IMR-90 (cell line): ENCODE results near the gene CFAP45. TPM values are rescaled to one million over a fixed set of nuclear protein-coding genes. Genes with fewer than 3 reads are reported as not detected.

Experiments
- ATAC-seq: fragments of 200-7000 bp; cut with Tn5 transposase; 2 replicates; pipeline ENCODE4 v1.9.1; 2020; ENCODE audit warnings: low read depth, mild to moderate bottlenecking, moderate library complexity
- BruUV-seq: library from RNA; stranded (reverse); fragments of 400-500 nt; replicated peaks from 2 replicates; lab custom pipeline; 2021; lab: Mats Ljungman, UMichigan
- CTCF ChIA-PET: fragments of 300-600 bp; formaldehyde crosslinking; extraction: SDS; loops from one replicate; lab custom pipeline; 2021; ENCODE audit warnings: antibody characterized with exemption; lab: Yijun Ruan, JAX
- POLR2A ChIA-PET: fragments of 300-600 bp; sonication (Branson Sonifier 250); formaldehyde crosslinking; loops from one replicate; lab custom pipeline; 2022; ENCODE audit warnings: antibody characterized with exemption; ENCODE audit not compliant: unreplicated experiment; lab: Charles Lee
- DNase-seq: peaks from one replicate; pipeline ENCODE4 v3.0.0; 2013
- H2AFZ ChIP-seq: replicated peaks from 2 replicates; pipeline ENCODE3; 2013; ENCODE audit warnings: low read length, mild to moderate bottlenecking; ENCODE audit not compliant: poor library complexity
- H2AK5ac ChIP-seq: 2 replicates; pipeline ENCODE4 v1.6.1; 2013; ENCODE audit warnings: low read depth, low read length, inconsistent platforms
- H2AK9ac ChIP-seq: replicated peaks from 2 replicates; pipeline ENCODE3; 2013; ENCODE audit warnings: mild to moderate bottlenecking, low read depth, low read length, moderate library complexity; ENCODE audit not compliant: poor library complexity
- H2BK120ac ChIP-seq: 2 replicates; pipeline ENCODE4 v1.6.1; 2013; ENCODE audit warnings: low read depth, low read length, inconsistent platforms
- H2BK15ac ChIP-seq: 3 replicates; pipeline ENCODE4 v1.6.1; 2013; ENCODE audit warnings: low read depth, low read length, inconsistent platforms
- H2BK20ac ChIP-seq: 2 replicates; pipeline ENCODE4 v1.6.1; 2013; ENCODE audit warnings: low read depth, mild to moderate bottlenecking, inconsistent platforms, low read length, moderate library complexity
- H2BK5ac ChIP-seq: 2 replicates; pipeline ENCODE4 v1.6.1; 2013; ENCODE audit warnings: mild to moderate bottlenecking, low read depth, low read length, inconsistent platforms; ENCODE audit not compliant: poor library complexity, severe bottlenecking
- H3K14ac ChIP-seq: replicated peaks from 2 replicates; pipeline ENCODE4 v1.6.1; 2013; ENCODE audit warnings: low read depth, low read length, inconsistent platforms
- H3K18ac ChIP-seq: 2 replicates; pipeline ENCODE4 v1.6.1; 2013; ENCODE audit warnings: low read depth, low read length, control low read depth
- H3K23ac ChIP-seq: 2 replicates; pipeline ENCODE4 v1.6.1; 2013; ENCODE audit warnings: low read depth, low read length, inconsistent platforms
- H3K27ac ChIP-seq: 2 replicates; pipeline ENCODE4 v1.5.1; 2013; ENCODE audit warnings: mild to moderate bottlenecking, control low read depth, low read length; ENCODE audit not compliant: insufficient read depth
- H3K27me3 ChIP-seq: 2 replicates; pipeline ENCODE4 v1.6.1; 2013; ENCODE audit warnings: low read length; ENCODE audit not compliant: control insufficient read depth, insufficient read depth
- H3K36me3 ChIP-seq: 2 replicates; pipeline ENCODE4 v1.6.1; 2013; ENCODE audit warnings: low read length, mixed read lengths; ENCODE audit not compliant: control insufficient read depth, insufficient read depth
- H3K4ac ChIP-seq: 2 replicates; pipeline ENCODE4 v1.6.1; 2013; ENCODE audit warnings: low read depth, low read length, inconsistent platforms
- H3K4me1 ChIP-seq: 2 replicates; pipeline ENCODE4 v1.6.1; 2013; ENCODE audit warnings: low read length, mixed read lengths; ENCODE audit not compliant: control insufficient read depth, insufficient read depth
- H3K4me2 ChIP-seq: 2 replicates; pipeline ENCODE4 v1.6.1; 2013; ENCODE audit warnings: low read depth, mild to moderate bottlenecking, control low read depth, low read length, moderate library complexity
- H3K4me3 ChIP-seq: 2 replicates; pipeline ENCODE4 v1.5.1; 2013; ENCODE audit warnings: low read depth, mild to moderate bottlenecking, control low read depth, low read length, moderate library complexity; ENCODE audit not compliant: insufficient read depth
- H3K56ac ChIP-seq: 2 replicates; pipeline ENCODE4 v1.6.1; 2013; ENCODE audit warnings: low read length, inconsistent platforms; ENCODE audit not compliant: insufficient read depth; ENCODE audit errors: extremely low read depth
- H3K79me1 ChIP-seq, 2 experiments: 2 replicates each; pipeline ENCODE4 v1.6.1; 2013; ENCODE audit warnings: low read length in 2 of 2, inconsistent platforms in 1 of 2, low read depth in 1 of 2
- H3K9ac ChIP-seq: 2 replicates; pipeline ENCODE4 v1.6.1; 2013; ENCODE audit warnings: low read depth, low read length, control low read depth
- H3K9me1 ChIP-seq: 2 replicates; pipeline ENCODE4 v1.6.1; 2013; ENCODE audit warnings: low read length, inconsistent platforms; ENCODE audit not compliant: insufficient read depth
- H3K9me3 ChIP-seq: 2 replicates; pipeline ENCODE4 v1.6.1; 2013; ENCODE audit warnings: low read length; ENCODE audit not compliant: control insufficient read depth, insufficient read depth
- H4K20me1 ChIP-seq: 2 replicates; pipeline ENCODE4 v1.6.1; 2013; ENCODE audit warnings: low read length, inconsistent platforms; ENCODE audit not compliant: insufficient read depth
- H4K5ac ChIP-seq: 2 replicates; pipeline ENCODE4 v1.6.1; 2013; ENCODE audit warnings: mild to moderate bottlenecking, low read depth, low read length, control low read depth
- H4K8ac ChIP-seq, 2 experiments: 2 replicates each; pipeline ENCODE4 v1.6.1; 2013; ENCODE audit warnings: low read depth in 2 of 2, low read length in 2 of 2, control low read depth in 1 of 2, inconsistent platforms in 1 of 2
- H4K91ac ChIP-seq: 2 replicates; pipeline ENCODE4 v1.6.1; 2013; ENCODE audit warnings: low read depth, low read length, inconsistent platforms; ENCODE audit not compliant: insufficient read depth
- BHLHE40 ChIP-seq: fragments of 150-350 bp; IDR thresholded peaks from 2 replicates; pipeline ENCODE4 v1.6.1; 2016; ENCODE audit warnings: mild to moderate bottlenecking, low read depth, low read length
- CEBPB ChIP-seq: IDR thresholded peaks from 2 replicates; pipeline ENCODE4 v1.6.1; 2012; ENCODE audit warnings: low read depth, low read length, improper control_type of control experiment
- ELK1 ChIP-seq: fragments of 150-350 bp; IDR thresholded peaks from 2 replicates; pipeline ENCODE4 v1.6.1; 2016; ENCODE audit warnings: low read depth, mild to moderate bottlenecking, low read length, moderate library complexity, borderline replicate concordance
- MAFK ChIP-seq: IDR thresholded peaks from 2 replicates; pipeline ENCODE4 v1.6.1; 2012; ENCODE audit warnings: low read depth, low read length, improper control_type of control experiment
- MAZ ChIP-seq: IDR thresholded peaks from 2 replicates; pipeline ENCODE4 v1.6.1; 2012; ENCODE audit warnings: low read depth, mild to moderate bottlenecking, low read length, improper control_type of control experiment, moderate library complexity, borderline replicate concordance
- NFE2L2 ChIP-seq: fragments of 150-350 bp; IDR thresholded peaks from 2 replicates; pipeline ENCODE4 v1.6.1; 2016; ENCODE audit warnings: low read depth, mild to moderate bottlenecking, low read length
- SMC3 ChIP-seq: fragments of 150-350 bp; IDR thresholded peaks from 2 replicates; pipeline ENCODE4 v1.6.1; 2016; ENCODE audit warnings: low read depth, mild to moderate bottlenecking, antibody characterized with exemption, low read length, moderate library complexity
- WGBS, 2 experiments: methylation state at CpG; one replicate each; pipeline versions ENCODE4 v1.1.5 to v1.1.7; 2013; ENCODE audit warnings: missing lambda C conversion rate in 2 of 2; ENCODE audit not compliant: insufficient read length in 1 of 2; ENCODE audit errors: extremely low coverage in 2 of 2; 5-methylcytosine and 5-hydroxymethylcytosine counted together
- dilution Hi-C: fragments of 300-500 bp; cut with HindIII; formaldehyde crosslinking; loops from one replicate; pipeline ENCODE4 v1.14.3; 2018; ENCODE audit warnings: low sequenced_read_pairs; ENCODE audit not compliant: unreplicated experiment
- in situ Hi-C: fragments of 300-500 bp; cut with MboI; formaldehyde crosslinking; loops from 3 replicates; pipeline ENCODE4 v1.14.3; 2019; ENCODE audit warnings: low sequenced_read_pairs, inconsistent platforms, mixed read lengths
- intact Hi-C: fragments of 100-400 bp; cut with micrococcal nuclease; formaldehyde crosslinking; loops from 2 replicates; pipeline ENCODE4 v1.10.0; 2022
- polyA plus RNA-seq, 3 experiments: library from polyadenylated mRNA; depleted of rRNA; stranded (reverse); fragments of >200 nt; gene quantifications; 2 replicates each; pipeline ENCODE4 v1.2.3, GENCODE V29; 2012; ENCODE audit warnings: low replicate concordance in 1 of 3
- total RNA-seq: library from RNA; depleted of rRNA; stranded (reverse); fragments of >200 nt; gene quantifications from 2 replicates; pipeline ENCODE4 v1.2.3, GENCODE V29; 2012

CFAP45 gene
- total and polyA plus RNA-seq, 2 of the 4 experiments (the other 2 are of a cell fraction) = 0.51 to 0.72 TPM

- Histone ChIP-seq H3K18ac (0 out of 2 replicates have a peak overlapping the region, but pooled peaks have one; percentile 36), H2AK9ac (no peak overlapping the region), H3K4me1 (peaks cover 9% of the 10 kb centered on the region; the same call in 1 of the 2 replicates), H4K20me1 (0 out of 2 replicates have a peak, but pooled peaks cover 3% of the 10 kb centered on the region), H3K4ac (no peak overlapping the region), H2BK20ac (no peak overlapping the region), H3K4me2 (no peak overlapping the region; the same call in 1 of the 2 replicates), H4K5ac (no peak overlapping the region), H3K9me3 (no peaks in the 10 kb centered on the region), H3K9ac (no peak overlapping the region), H3K79me1 (no peaks in the 10 kb centered on the region), H4K8ac (no peak overlapping the region), H2AFZ (no peak overlapping the region), H3K4me3 (no peak overlapping the region), H3K27ac (no peak overlapping the region), H2BK5ac (no peak overlapping the region), H4K91ac (no peak overlapping the region), H3K36me3 (no peaks in the 10 kb centered on the region), H3K14ac (0 out of 2 replicates have a peak overlapping the region, but pooled peaks have one; percentile 7), H3K56ac (no peak overlapping the region), H2BK120ac (no peak overlapping the region), H3K23ac (no peak overlapping the region; the same call in 1 of the 2 replicates), H2AK5ac (0 out of 2 replicates have a peak overlapping the region, but pooled peaks have one; percentile 4), H3K9me1 (no peaks in the 10 kb centered on the region), H2BK15ac (no peak overlapping the region), H3K27me3 (no peaks in the 10 kb centered on the region)
- dilution Hi-C loops (loop anchor here (25.0 kb wide), 1 partner anchor 109 kb away; the partner anchor contains the start of gene DUSP23), in situ Hi-C loops (loop anchor here (25.0 kb wide), 1 partner anchor 684 kb away; the partner anchor contains the start of gene ACKR1), intact Hi-C loops (no loop called here)
- CTCF ChIA-PET = interaction anchor here (0.8 to 9.2 kb wide), 5 partner anchors 16 to 119 kb away, joined by 3 to 150 read pairs (median 5); no protein-coding TSS in a partner anchor
- 52% methylated on average over 2 of the region's 6 CpGs; no CpG with 5 or more reads in 1 of the 2 experiments for WGBS, 2 experiments
- no TSS peak for BruUV-seq
- TF ChIP-seq ELK1 (no peak), MAZ (no peak), BHLHE40 (no peak), SMC3 (no peak), NFE2L2 (no peak), MAFK (no peak), CEBPB (no peak)
- POLR2A ChIA-PET = no interaction called here
- DNase-seq = no peak
- ATAC-seq = peak; percentile 36
Observed at GRCh38 chr1:159895836-159896545, 4.0 kb downstream of the CFAP45 start.
